Thoracic aorta (tissue), 2 donors: ENCODE results near the gene CETN1. TPM values are rescaled to one million over a fixed set of nuclear protein-coding genes. Genes with fewer than 3 reads are reported as not detected.

Experiments used
- ATAC-seq: fragments of 150-250 bp; one replicate; pipeline ENCODE4 v1.8.0; 2017; ENCODE audit warnings: low read depth; ENCODE audit not compliant: insufficient number of reproducible peaks, low FRiP score
- DNase-seq: peaks from one replicate; pipeline ENCODE4 v3.0.0-alpha.2; 2020; ENCODE audit warnings: low spot score
- H3K27ac ChIP-seq, 2 donors: fragments of 200-600 bp; sonication (generic); 1 replicate in 1 of 2; 2 replicates in 1 of 2; pipeline ENCODE4 v1.5.1; 2016; ENCODE audit warnings: mild to moderate bottlenecking in 2 of 2, moderate library complexity in 2 of 2
- H3K27me3 ChIP-seq: fragments of 200-600 bp; sonication (generic); replicated peaks from 2 replicates; pipeline ENCODE4 v1.6.0; 2016; ENCODE audit warnings: mild to moderate bottlenecking; ENCODE audit not compliant: insufficient read depth
- H3K36me3 ChIP-seq: fragments of 200-600 bp; sonication (generic); one replicate; pipeline ENCODE4 v1.5.1; 2016
- H3K4me1 ChIP-seq, 2 donors: fragments of 200-600 bp; sonication (generic); 1 replicate in 1 of 2; 2 replicates in 1 of 2; pipeline versions ENCODE4 v1.5.1 to v1.6.0; 2016; ENCODE audit warnings: low read depth in 2 of 2, mild to moderate bottlenecking in 1 of 2; ENCODE audit not compliant: control insufficient read depth in 1 of 2
- H3K4me3 ChIP-seq: fragments of 200-600 bp; sonication (generic); 2 replicates; pipeline ENCODE4 v1.5.1; 2016; ENCODE audit warnings: mild to moderate bottlenecking
- H3K9me3 ChIP-seq: fragments of 200-600 bp; sonication (generic); 2 replicates; pipeline ENCODE4 v1.5.1; 2016
- total RNA-seq, 2 donors: library from RNA; depleted of rRNA; stranded (reverse); fragments of >200 nt; gene quantifications; one replicate each; pipeline versions ENCODE4 v1.1.0 to v1.2.3, GENCODE V29; 2016
- TF ChIP-seq, protein P1 (sequence below): fragments of 200-600 bp; sonication (generic); IDR thresholded peaks from one replicate; pipeline ENCODE4 v1.5.1; 2019; ENCODE audit warnings: antibody characterized with exemption

Gene CETN1
- total RNA-seq, 2 donors from 2014 or later = not detected

- no peak overlapping the region for H3K4me3 ChIP-seq
- TF ChIP-seq, protein P1, sequence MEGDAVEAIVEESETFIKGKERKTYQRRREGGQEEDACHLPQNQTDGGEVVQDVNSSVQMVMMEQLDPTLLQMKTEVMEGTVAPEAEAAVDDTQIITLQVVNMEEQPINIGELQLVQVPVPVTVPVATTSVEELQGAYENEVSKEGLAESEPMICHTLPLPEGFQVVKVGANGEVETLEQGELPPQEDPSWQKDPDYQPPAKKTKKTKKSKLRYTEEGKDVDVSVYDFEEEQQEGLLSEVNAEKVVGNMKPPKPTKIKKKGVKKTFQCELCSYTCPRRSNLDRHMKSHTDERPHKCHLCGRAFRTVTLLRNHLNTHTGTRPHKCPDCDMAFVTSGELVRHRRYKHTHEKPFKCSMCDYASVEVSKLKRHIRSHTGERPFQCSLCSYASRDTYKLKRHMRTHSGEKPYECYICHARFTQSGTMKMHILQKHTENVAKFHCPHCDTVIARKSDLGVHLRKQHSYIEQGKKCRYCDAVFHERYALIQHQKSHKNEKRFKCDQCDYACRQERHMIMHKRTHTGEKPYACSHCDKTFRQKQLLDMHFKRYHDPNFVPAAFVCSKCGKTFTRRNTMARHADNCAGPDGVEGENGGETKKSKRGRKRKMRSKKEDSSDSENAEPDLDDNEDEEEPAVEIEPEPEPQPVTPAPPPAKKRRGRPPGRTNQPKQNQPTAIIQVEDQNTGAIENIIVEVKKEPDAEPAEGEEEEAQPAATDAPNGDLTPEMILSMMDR = no peak
- no peaks in the 10 kb centered on the region for H3K4me1 ChIP-seq
- ATAC-seq = no peak
- H3K36me3 ChIP-seq = no peaks in the 10 kb centered on the region
- H3K9me3 ChIP-seq = no peaks in the 10 kb centered on the region
- H3K27ac ChIP-seq = no peak overlapping the region
- DNase-seq = no peak
- no peaks in the 10 kb centered on the region for H3K27me3 ChIP-seq
Measured at GRCh38 chr18:622289-622688, 42.1 kb downstream of the CETN1 start.

- DNase-seq = no peak
Measured at GRCh38 chr18:623761-624620, 43.8 kb downstream of the CETN1 start.

DNA sequence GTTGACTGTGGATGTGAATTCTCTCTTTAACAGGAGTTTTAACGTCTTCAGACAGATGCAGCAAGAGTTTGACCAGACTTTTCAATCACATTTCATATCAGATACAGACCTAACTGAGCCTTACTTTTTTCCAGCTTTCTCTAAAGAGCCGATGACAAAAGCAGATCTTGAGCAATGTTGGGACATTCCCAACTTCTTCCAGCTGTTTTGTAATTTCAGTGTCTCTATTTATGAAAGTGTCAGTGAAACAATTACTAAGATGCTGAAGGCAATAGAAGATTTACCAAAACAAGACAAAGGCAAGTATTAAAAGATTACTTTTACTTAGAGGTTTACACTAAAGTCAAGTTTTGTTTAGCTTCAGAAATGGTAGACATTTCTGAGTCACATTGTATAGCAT is 47.1 kb downstream of the CETN1 start:
- H3K4me1 ChIP-seq = no peaks in the 10 kb centered on the region
- ATAC-seq (no peak), DNase-seq (no peak)
- no peak overlapping the region for H3K4me3 ChIP-seq
- H3K27me3 ChIP-seq = no peaks in the 10 kb centered on the region
- H3K27ac ChIP-seq = no peak overlapping the region
- H3K9me3 ChIP-seq = no peaks in the 10 kb centered on the region
- H3K36me3 ChIP-seq = no peaks in the 10 kb centered on the region
- TF ChIP-seq, protein P1 = no peak

More at GRCh38 chr18:623761-624620, 43.8 kb downstream of the CETN1 start:
- Histone ChIP-seq H3K4me3 (no peak overlapping the region), H3K9me3 (no peaks in the 10 kb centered on the region), H3K27ac (no peak overlapping the region), H3K4me1 (no peaks in the 10 kb centered on the region), H3K36me3 (no peaks in the 10 kb centered on the region), H3K27me3 (no peaks in the 10 kb centered on the region)
- TF ChIP-seq, protein P1 = peak; percentile 54
- no peak for ATAC-seq

- no peak overlapping the region for H3K4me3 ChIP-seq
- TF ChIP-seq, protein P1 = peak; percentile 13
- DNase-seq (no peak), ATAC-seq (no peak)
- H3K4me1 ChIP-seq = no peaks in the 10 kb centered on the region
- no peak overlapping the region for H3K27ac ChIP-seq
- H3K27me3 ChIP-seq = no peaks in the 10 kb centered on the region
- no peaks in the 10 kb centered on the region for H3K9me3 ChIP-seq
- no peaks in the 10 kb centered on the region for H3K36me3 ChIP-seq
Measured at GRCh38 chr18:629269-630150, 49.3 kb downstream of the CETN1 start.

DNA sequence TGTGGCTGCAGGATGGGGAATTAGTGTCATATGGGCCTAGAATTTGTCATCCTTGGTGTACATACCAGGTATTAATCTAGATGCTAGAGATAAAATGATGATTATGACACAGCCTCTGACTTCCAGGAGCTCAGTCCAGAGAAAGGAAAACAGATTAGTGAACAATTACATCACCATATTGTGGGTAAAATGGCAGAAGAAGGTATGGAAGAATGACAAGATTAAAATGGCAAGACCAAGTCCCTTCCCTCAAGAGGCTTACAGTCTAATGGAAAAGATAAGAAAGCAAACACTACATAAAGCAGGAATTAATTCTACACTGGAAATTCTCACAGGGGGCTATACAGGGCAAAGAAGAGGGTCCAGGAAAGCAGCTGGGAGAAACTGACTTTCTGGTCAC is 51.4 kb downstream of the CETN1 start:
- ATAC-seq = no peak
- Histone ChIP-seq H3K4me3 (no peak overlapping the region), H3K27ac (no peak overlapping the region), H3K27me3 (no peaks in the 10 kb centered on the region), H3K4me1 (no peaks in the 10 kb centered on the region), H3K9me3 (no peaks in the 10 kb centered on the region), H3K36me3 (no peaks in the 10 kb centered on the region)
- TF ChIP-seq, protein P1 = no peak
- no peak for DNase-seq
